Mammary epithelial cell (primary cell): ENCODE measurements around the gene IPO9.

Source experiments
- CTCF ChIP-seq, 2 donors: IDR thresholded peaks in 1 of 2; conservative IDR thresholded peaks in 1 of 2; 2 replicates each; pipeline ENCODE4 v1.5.1; 2011 to 2012; ENCODE audit warnings: inconsistent platforms in 2 of 2, low read length in 2 of 2, mild to moderate bottlenecking in 2 of 2, control low read depth in 1 of 2, low read depth in 1 of 2; ENCODE audit not compliant: insufficient read depth in 1 of 2; ENCODE audit errors: extremely low read depth in 1 of 2
- EZH2 ChIP-seq: IDR thresholded peaks from 2 replicates; pipeline ENCODE4 v1.6.1; 2012; ENCODE audit warnings: low read length, inconsistent platforms, borderline replicate concordance

- TF ChIP-seq CTCF (conservative IDR thresholded peaks at IDR 0.05 in 1 of 2, IDR thresholded peaks at IDR 0.05 in 1 of 2; ENCODE audit: extremely low read depth in 1 of 2, insufficient read depth in 1 of 2, low read depth in 1 of 2, low read length in 2 of 2) (no peak), EZH2 (no peak)
Measured at GRCh38 chr1:201848230-201848629, 19.3 kb downstream of the IPO9 start.
